Measurements from ENCODE around the gene GRID1.

GRCh38 chr10:86200269-86200668 lies 166.3 kb downstream of the GRID1 start:
- TF ChIP-seq POLR2A (IDR thresholded peaks at IDR 0.05) (no peak), CTCF (IDR thresholded peaks at IDR 0.05) (no peak), POLR2AphosphoS5 (IDR thresholded peaks at IDR 0.05) (no peak)
